HEK293T (cell line): ENCODE measurements around the gene SSTR4.

Experiments used
- CTCF ChIA-PET: fragments of 350-600 bp; formaldehyde crosslinking; extraction: SDS; loops from one replicate; lab custom pipeline; 2021; ENCODE audit warnings: antibody characterized with exemption, inconsistent platforms; lab: Yijun Ruan, JAX
- POLR2A ChIA-PET: fragments of 350-600 bp; formaldehyde crosslinking; extraction: SDS; loops from one replicate; lab custom pipeline; 2020; ENCODE audit warnings: antibody characterized with exemption, inconsistent platforms; lab: Yijun Ruan, JAX
- DNase-seq: peaks from one replicate; pipeline ENCODE4 v3.0.0; 2012; ENCODE audit warnings: mixed read lengths; ENCODE audit errors: extremely low spot score
- ARNT ChIP-seq: fragments of 450-650 bp; IDR thresholded peaks from 2 replicates; pipeline ENCODE4 v1.6.1; 2017; ENCODE audit warnings: mild to moderate bottlenecking
- BHLHE40 ChIP-seq: fragments of 450-650 bp; IDR thresholded peaks from 2 replicates; pipeline ENCODE4 v1.6.1; 2016; ENCODE audit warnings: mild to moderate bottlenecking, moderate library complexity, borderline replicate concordance
- CTBP1 ChIP-seq: fragments of 450-650 bp; IDR thresholded peaks from 2 replicates; pipeline ENCODE4 v1.6.1; 2016; ENCODE audit warnings: borderline replicate concordance
- ELF4 ChIP-seq: fragments of 450-650 bp; IDR thresholded peaks from 2 replicates; pipeline ENCODE4 v1.6.1; 2017; ENCODE audit warnings: antibody characterized with exemption
- FOXA1 ChIP-seq: fragments of 450-650 bp; IDR thresholded peaks from 2 replicates; pipeline ENCODE4 v1.6.1; 2016; ENCODE audit warnings: mild to moderate bottlenecking
- FOXK2 ChIP-seq: fragments of 450-650 bp; IDR thresholded peaks from 2 replicates; pipeline ENCODE4 v1.6.1; 2016; ENCODE audit warnings: mild to moderate bottlenecking
- FOXM1 ChIP-seq: fragments of 450-650 bp; IDR thresholded peaks from 2 replicates; pipeline ENCODE4 v1.6.1; 2017; ENCODE audit warnings: mild to moderate bottlenecking, borderline replicate concordance
- HDGF ChIP-seq: fragments of 450-650 bp; IDR thresholded peaks from 2 replicates; pipeline ENCODE4 v1.6.1; 2017; ENCODE audit warnings: antibody characterized with exemption, borderline replicate concordance
- L3MBTL2 ChIP-seq: fragments of 450-650 bp; conservative IDR thresholded peaks from 2 replicates; pipeline ENCODE4 v1.6.1; 2016; ENCODE audit warnings: mild to moderate bottlenecking
- LEF1 ChIP-seq: fragments of 450-650 bp; IDR thresholded peaks from 2 replicates; pipeline ENCODE4 v1.6.1; 2017; ENCODE audit warnings: mild to moderate bottlenecking, borderline replicate concordance
- NFRKB ChIP-seq: fragments of 450-650 bp; IDR thresholded peaks from 2 replicates; pipeline ENCODE4 v1.6.1; 2016; ENCODE audit warnings: mild to moderate bottlenecking, moderate library complexity
- SP1 ChIP-seq: fragments of 450-650 bp; IDR thresholded peaks from 2 replicates; pipeline ENCODE4 v1.6.1; 2017
- SUZ12 ChIP-seq: fragments of 450-650 bp; IDR thresholded peaks from 2 replicates; pipeline ENCODE4 v1.6.1; 2016; ENCODE audit warnings: mild to moderate bottlenecking
- TARDBP ChIP-seq: fragments of 450-650 bp; IDR thresholded peaks from 2 replicates; pipeline ENCODE4 v1.6.1; 2016
- ZNF384 ChIP-seq: fragments of 450-650 bp; IDR thresholded peaks from 2 replicates; pipeline ENCODE4 v1.6.1; 2016
- TF ChIP-seq, protein P1 (sequence below): fragments of 450-650 bp; IDR thresholded peaks from 2 replicates; pipeline ENCODE4 v1.6.1; 2016

SSTR4 gene

DNA sequence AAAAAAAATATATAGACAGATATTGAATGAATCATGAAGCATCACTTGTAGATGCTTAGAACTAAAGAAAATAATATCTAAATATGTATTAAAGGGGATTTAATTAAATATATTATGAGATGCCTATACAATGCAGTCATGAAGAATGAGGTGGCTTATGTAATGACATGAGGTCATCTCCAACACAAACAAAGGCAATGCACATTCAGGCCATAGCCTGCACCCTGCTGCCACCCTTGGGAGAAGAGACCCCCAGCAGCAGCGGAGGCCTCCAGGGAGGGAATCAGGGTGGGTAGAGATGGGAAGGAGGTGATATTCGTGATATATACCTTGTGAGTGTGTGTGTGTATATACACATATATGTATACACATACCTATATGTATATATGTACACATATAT is 26.4 kb upstream of the SSTR4 start:
- DNase-seq: no peak
- POLR2A ChIA-PET: no interaction called here
- TF ChIP-seq FOXK2: no peak
- CTCF ChIA-PET: no interaction called here

DNA sequence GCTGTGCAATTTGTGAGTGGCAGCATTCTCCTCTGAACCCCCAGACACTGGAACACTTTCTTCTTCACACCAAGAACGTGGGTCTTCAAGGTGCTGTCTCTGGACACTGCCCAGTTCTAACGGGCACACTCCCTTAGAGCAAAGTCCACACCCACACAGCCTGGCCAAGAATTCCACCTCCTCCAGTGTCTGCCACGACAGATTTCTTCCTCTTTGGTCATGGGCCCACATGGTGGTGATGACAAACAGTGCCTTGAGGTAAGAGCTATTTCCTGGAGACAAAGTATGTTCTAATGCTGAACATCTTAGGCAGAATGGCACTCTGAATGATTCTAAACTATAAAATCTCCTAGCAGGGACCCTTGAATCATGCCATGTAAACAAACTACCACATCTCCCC is 25.5 kb upstream of the SSTR4 start:
- ChIA-PET POLR2A (no interaction called here), CTCF (no interaction called here)

GRCh38 chr20:23010096-23010495 is 25.0 kb upstream of the SSTR4 start:
- ChIA-PET POLR2A (no interaction called here), CTCF (no interaction called here)
- no peak for DNase-seq
- no peak for TF ChIP-seq ARNT
- no peak for TF ChIP-seq FOXK2
- no peak for TF ChIP-seq FOXM1
- TF ChIP-seq ELF4: no peak
- no peak for TF ChIP-seq SUZ12

More for the DNA sequence above, 25.5 kb upstream of the SSTR4 start:
- no peak for DNase-seq
- TF ChIP-seq BHLHE40: no peak
- TF ChIP-seq ARNT: no peak
- no peak for TF ChIP-seq HDGF
- TF ChIP-seq ZNF384: no peak
- no peak for TF ChIP-seq TARDBP
- TF ChIP-seq SUZ12: no peak
- no peak for TF ChIP-seq ELF4
- no peak for TF ChIP-seq FOXM1
- TF ChIP-seq, protein P1, sequence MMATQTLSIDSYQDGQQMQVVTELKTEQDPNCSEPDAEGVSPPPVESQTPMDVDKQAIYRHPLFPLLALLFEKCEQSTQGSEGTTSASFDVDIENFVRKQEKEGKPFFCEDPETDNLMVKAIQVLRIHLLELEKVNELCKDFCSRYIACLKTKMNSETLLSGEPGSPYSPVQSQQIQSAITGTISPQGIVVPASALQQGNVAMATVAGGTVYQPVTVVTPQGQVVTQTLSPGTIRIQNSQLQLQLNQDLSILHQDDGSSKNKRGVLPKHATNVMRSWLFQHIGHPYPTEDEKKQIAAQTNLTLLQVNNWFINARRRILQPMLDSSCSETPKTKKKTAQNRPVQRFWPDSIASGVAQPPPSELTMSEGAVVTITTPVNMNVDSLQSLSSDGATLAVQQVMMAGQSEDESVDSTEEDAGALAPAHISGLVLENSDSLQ: no peak
- TF ChIP-seq CTBP1: no peak
- no peak for TF ChIP-seq NFRKB
- TF ChIP-seq SP1: no peak
- TF ChIP-seq L3MBTL2: no peak
- TF ChIP-seq FOXK2: no peak
- TF ChIP-seq LEF1: no peak
- no peak for TF ChIP-seq FOXA1

DNA sequence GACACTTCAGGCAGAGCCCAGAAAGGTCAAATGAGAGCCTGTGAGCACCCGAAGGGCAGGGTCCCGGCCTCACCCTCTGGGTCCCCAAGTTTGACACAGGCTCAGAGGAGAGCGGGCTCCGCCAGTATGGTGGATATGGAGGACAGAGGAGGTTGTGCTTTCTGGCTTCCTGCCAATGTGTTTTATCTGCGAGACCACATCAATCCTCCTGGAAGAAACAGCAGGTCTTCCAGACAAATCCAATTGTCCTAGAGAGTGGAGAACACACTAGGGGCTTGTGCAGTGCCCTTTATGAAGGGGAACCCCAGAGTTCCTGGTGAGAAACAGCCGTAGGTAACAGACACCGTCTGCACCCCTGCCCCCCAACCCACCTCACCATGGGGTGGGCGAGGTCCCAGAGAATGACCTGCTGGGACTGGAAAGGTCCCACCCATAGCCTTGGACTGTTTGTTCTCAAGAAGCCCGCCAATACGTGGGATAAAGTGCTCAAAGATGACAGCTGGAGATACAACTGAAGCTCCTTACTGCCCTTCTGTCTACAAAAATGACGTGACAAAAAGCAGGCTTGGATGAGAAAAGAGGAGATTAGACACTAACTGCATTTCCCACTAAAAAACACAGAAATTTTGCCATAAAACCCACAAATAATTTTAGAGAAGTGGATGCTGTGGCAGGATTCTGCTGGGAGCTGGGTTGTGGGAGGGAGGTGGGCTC is 23.9 kb upstream of the SSTR4 start:
- ChIA-PET POLR2A (no interaction called here), CTCF (no interaction called here)
- TF ChIP-seq TARDBP: no peak
- no peak for TF ChIP-seq FOXM1
- TF ChIP-seq SUZ12: no peak
- no peak for TF ChIP-seq ZNF384
- TF ChIP-seq BHLHE40: no peak
- no peak for TF ChIP-seq ARNT
- TF ChIP-seq, protein P1: no peak
- TF ChIP-seq HDGF: no peak
- TF ChIP-seq ELF4: no peak
- TF ChIP-seq NFRKB: no peak
- no peak for TF ChIP-seq CTBP1
- no peak for TF ChIP-seq LEF1
- no peak for TF ChIP-seq FOXK2
- TF ChIP-seq L3MBTL2: no peak
- TF ChIP-seq FOXA1: no peak
- DNase-seq: no peak

DNA sequence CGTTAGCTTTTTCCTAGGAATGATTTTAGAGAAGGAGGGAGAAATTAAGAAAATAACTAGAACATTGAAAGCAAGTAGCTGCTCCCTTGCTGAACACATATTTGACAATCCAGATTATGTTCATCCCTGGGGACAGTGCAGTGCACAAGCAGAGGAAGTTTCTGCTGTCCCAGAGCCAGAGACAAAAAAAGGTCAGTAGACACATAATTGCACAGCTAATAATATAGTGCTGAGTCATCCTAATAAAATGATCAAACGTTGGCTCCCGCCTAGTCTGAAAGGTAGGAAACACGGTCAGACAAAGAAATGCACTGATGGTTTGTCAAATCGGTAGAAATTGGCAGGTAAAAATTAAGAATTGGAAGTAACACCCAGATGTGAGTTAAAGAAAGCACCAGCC is 21.7 kb upstream of the SSTR4 start:
- TF ChIP-seq HDGF (no peak), SUZ12 (no peak), FOXM1 (no peak), FOXA1 (no peak), FOXK2 (no peak), ZNF384 (no peak), TARDBP (no peak), CTBP1 (no peak), ARNT (no peak), SP1 (no peak), ELF4 (no peak), NFRKB (no peak), L3MBTL2 (no peak)
- TF ChIP-seq, protein P1: no peak
- no peak for DNase-seq
- CTCF ChIA-PET: no interaction called here
- POLR2A ChIA-PET: no interaction called here

DNA sequence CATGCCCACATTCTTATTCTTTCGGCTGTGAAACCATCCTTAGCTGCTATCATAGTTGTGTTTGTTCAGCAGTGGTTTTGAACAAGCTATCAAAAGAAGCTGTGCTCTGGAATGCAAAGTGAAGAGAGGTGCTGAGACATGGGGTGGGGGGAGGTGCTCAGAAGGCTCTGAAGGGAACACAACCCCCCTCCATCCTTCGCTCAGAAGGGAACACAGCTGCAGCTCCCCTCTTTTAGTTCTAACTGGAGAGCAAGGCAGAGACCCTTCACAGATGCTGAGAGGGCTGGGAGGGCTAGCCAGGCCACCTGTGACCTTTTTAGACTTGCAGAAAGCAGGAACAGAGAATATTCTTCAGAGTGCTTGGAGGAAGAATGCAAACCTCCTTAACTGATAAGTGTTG is 17.6 kb upstream of the SSTR4 start:
- TF ChIP-seq SUZ12 (no peak), HDGF (no peak)
- TF ChIP-seq, protein P1: no peak
- ChIA-PET POLR2A (no interaction called here), CTCF (no interaction called here)
- DNase-seq: no peak
